ENCODE data around the gene NPR1. TPM values are rescaled to one million over a fixed set of nuclear protein-coding genes. Genes with fewer than 3 reads are reported as not detected.
"Not testable (repeated sequence)": the region's sequence is repeated elsewhere in the genome, so short reads cannot be mapped to it uniquely, and the experiment has no call there.

NPR1 gene
- total RNA-seq, 1 donor from 2014 or later = 57.1 TPM

DNA sequence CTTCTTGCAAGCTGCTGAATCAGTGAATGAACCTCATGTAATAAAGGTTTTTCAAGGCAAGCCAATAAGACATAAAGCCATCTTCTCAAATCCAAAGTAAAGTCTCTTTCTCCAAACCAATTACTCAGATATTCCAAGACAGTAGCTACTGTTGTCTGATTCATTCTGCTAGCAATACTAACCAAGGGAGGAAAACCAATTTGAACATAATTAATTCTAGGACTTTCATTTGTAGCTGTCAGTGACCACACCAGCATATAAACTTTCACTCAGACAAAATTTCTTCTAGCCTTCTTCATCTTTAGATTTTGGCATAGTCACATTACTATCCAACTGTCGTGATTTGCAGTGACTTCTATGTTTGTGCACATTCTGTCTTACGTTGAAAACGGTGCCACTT, 38.8 kb downstream of the NPR1 start:
- TF ChIP-seq CTCF (IDR thresholded peaks at IDR 0.05; ENCODE audit: unreplicated experiment) = no peak

DNA sequence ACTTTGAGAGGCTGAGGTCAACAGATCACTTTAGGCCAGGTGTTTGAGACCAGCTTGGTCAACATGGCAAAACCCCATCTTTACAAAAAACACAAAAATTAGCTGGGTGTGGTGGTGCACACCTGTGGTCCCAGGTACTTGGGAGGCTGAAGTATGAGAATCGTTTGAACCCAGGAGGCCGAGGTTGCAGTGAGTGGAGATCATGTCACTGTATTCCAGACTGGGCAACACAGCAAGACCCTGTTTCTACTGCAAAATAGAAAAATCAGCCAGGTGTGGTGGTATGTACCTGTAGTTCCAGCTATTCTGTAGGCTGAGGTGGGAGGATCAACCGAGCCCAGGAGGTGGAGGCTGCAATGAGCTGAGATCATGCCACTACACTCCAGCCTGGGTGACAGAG, 45.2 kb downstream of the NPR1 start:
- no peaks in the 10 kb centered on the region for H3K9me3 Mint-ChIP-seq (ENCODE audit: unreplicated experiment)
- no peak overlapping the region for H3K27ac Mint-ChIP-seq (ENCODE audit: unreplicated experiment)
- peaks cover 5% of the 10 kb centered on the region for H3K4me1 Mint-ChIP-seq (ENCODE audit: unreplicated experiment)
- no peak overlapping the region for H3K4me3 Mint-ChIP-seq (ENCODE audit: unreplicated experiment)
- peaks cover 1% of the 10 kb centered on the region for H3K27me3 Mint-ChIP-seq (ENCODE audit: unreplicated experiment)
- TF ChIP-seq CTCF (IDR thresholded peaks at IDR 0.05; ENCODE audit: unreplicated experiment) = no peak
- no peak for DNase-seq (ENCODE audit: low spot score)
- H3K36me3 Mint-ChIP-seq (ENCODE audit: low read depth, unreplicated experiment) = no peaks in the 10 kb centered on the region

More for the DNA sequence above, 38.8 kb downstream of the NPR1 start:
- H3K27ac Mint-ChIP-seq (ENCODE audit: unreplicated experiment) = no peak overlapping the region
- H3K9me3 Mint-ChIP-seq (ENCODE audit: unreplicated experiment) = no peaks in the 10 kb centered on the region
- no peak overlapping the region for H3K4me3 Mint-ChIP-seq (ENCODE audit: unreplicated experiment)
- no peaks in the 10 kb centered on the region for H3K4me1 Mint-ChIP-seq (ENCODE audit: unreplicated experiment)
- peaks cover 2% of the 10 kb centered on the region for H3K27me3 Mint-ChIP-seq (ENCODE audit: unreplicated experiment)
- DNase-seq (ENCODE audit: low spot score) = no peak
- H3K36me3 Mint-ChIP-seq (ENCODE audit: low read depth, unreplicated experiment) = no peaks in the 10 kb centered on the region

DNA sequence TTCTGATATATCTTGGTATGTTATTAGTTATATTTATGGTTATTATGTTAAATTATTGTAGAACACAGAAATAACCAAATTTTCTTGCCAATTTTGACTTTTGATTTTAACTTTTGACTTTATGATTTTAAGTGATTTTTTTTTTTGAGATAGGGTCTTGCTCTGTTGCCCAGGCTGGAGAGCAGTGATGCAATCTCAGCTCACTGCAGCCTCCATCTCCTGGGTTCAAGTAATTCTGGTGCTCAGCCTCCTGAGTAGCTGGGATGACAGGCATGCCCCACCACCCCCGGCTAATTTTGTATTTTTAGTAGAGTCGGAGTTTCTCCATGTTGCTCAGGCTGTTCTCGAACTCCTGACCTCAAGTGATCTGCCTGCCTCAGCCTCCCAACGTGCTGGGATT, 46.1 kb downstream of the NPR1 start:
- not testable (repeated sequence) for H3K27me3 Mint-ChIP-seq (ENCODE audit: unreplicated experiment); H3K4me3 Mint-ChIP-seq (ENCODE audit: unreplicated experiment); DNase-seq (ENCODE audit: low spot score); H3K36me3 Mint-ChIP-seq (ENCODE audit: low read depth, unreplicated experiment); H3K27ac Mint-ChIP-seq (ENCODE audit: unreplicated experiment); H3K9me3 Mint-ChIP-seq (ENCODE audit: unreplicated experiment)
- peaks cover 14% of the 10 kb centered on the region for H3K4me1 Mint-ChIP-seq (ENCODE audit: unreplicated experiment)

- H3K36me3 Mint-ChIP-seq (ENCODE audit: low read depth, unreplicated experiment) = peaks cover 14% of the 10 kb centered on the region
- peaks cover 31% of the 10 kb centered on the region for H3K4me1 Mint-ChIP-seq (ENCODE audit: unreplicated experiment)
- DNase-seq (ENCODE audit: low spot score) = peak; percentile 97
- H3K27me3 Mint-ChIP-seq (ENCODE audit: unreplicated experiment) = peaks cover 4% of the 10 kb centered on the region
- no peak for TF ChIP-seq CTCF (IDR thresholded peaks at IDR 0.05; ENCODE audit: unreplicated experiment)
- H3K4me3 Mint-ChIP-seq (ENCODE audit: unreplicated experiment) = peak within 1 kb of the TSS; percentile 90
- no peaks in the 10 kb centered on the region for H3K9me3 Mint-ChIP-seq (ENCODE audit: unreplicated experiment)
- peak within 1 kb of the TSS; percentile 100 for H3K27ac Mint-ChIP-seq (ENCODE audit: unreplicated experiment)
These were observed 49.2 kb downstream of the NPR1 start, which contains the start of gene INTS3 for GRCh38 chr1:153727463-153728304. Gene INTS3 (plus strand): TSS chr1:153728050. CDS start chr1:153728635, 585 bp downstream.

DNA sequence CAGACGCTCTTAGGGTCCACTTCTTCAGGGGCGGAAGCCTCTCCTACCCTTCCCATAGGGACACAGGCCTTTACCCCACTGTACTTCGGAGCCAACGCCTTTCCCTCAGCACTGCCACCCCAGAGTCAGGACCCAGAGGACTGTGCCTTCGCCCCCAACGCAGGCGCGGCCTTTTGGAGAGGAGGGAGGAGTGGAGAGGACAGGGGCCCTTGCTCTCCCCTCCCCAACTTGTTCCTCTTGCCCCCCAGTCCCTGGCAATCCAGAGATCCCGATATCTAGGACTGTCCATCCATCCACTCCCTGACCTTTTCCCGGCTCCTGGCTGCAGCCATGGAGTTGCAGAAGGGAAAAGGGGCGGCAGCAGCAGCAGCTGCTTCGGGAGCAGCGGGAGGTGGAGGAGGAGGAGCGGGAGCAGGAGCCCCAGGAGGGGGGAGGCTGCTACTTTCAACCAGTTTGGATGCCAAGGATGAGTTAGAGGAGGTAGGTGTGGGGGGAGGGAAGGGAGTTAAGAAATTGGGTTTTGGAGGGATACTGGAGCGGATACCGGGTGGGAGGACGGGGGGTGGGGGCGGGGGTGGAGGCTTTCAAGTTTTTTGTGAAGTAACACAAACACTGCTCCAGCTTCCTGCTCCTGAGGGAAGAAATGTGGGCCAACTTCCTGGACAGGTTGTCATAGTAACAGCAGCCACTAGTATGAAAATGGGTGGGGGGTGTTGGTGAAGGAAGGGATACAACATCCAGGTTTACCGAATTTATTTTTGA, 50.0 kb downstream of the NPR1 start:
- Mint-ChIP-seq H3K9me3 (ENCODE audit: unreplicated experiment) (no peaks in the 10 kb centered on the region), H3K4me3 (ENCODE audit: unreplicated experiment) (peak overlapping the region; percentile 90), H3K27me3 (ENCODE audit: unreplicated experiment) (peaks cover 4% of the 10 kb centered on the region), H3K36me3 (ENCODE audit: low read depth, unreplicated experiment) (peaks cover 14% of the 10 kb centered on the region), H3K4me1 (ENCODE audit: unreplicated experiment) (peaks cover 31% of the 10 kb centered on the region), H3K27ac (ENCODE audit: unreplicated experiment) (peak overlapping the region; percentile 100)
- TF ChIP-seq CTCF (IDR thresholded peaks at IDR 0.05; ENCODE audit: unreplicated experiment) = no peak
- DNase-seq (ENCODE audit: low spot score) = peak; percentile 64

All from endothelial cell (in vitro differentiated cells).